CD14-positive monocyte (primary cell): ENCODE results near the gene NUPR1. TPM values are rescaled to one million over a fixed set of nuclear protein-coding genes. Genes with fewer than 3 reads are reported as not detected.

Experiments used
- DNase-seq, 3 donors: peaks; one replicate each; pipeline ENCODE4 v3.0.0-alpha.2; 2011 to 2022
- H2AFZ ChIP-seq: 2 replicates; pipeline ENCODE4 v1.6.0; 2012; ENCODE audit warnings: mild to moderate bottlenecking, low read depth, low read length, inconsistent platforms; ENCODE audit not compliant: insufficient read depth, poor library complexity, severe bottlenecking
- H3K27ac ChIP-seq, 2 donors: 1 replicate in 1 of 2; 2 replicates in 1 of 2; pipeline ENCODE4 v1.5.1; 2012 to 2013; ENCODE audit warnings: low read length in 2 of 2, control low read depth in 1 of 2, inconsistent platforms in 1 of 2, low read depth in 1 of 2, mild to moderate bottlenecking in 1 of 2
- H3K27me3 ChIP-seq, 2 donors: one replicate each; pipeline versions ENCODE4 v1.6.0 to v1.6.1; 2011 to 2013; ENCODE audit warnings: low read length in 2 of 2; ENCODE audit not compliant: control insufficient read depth in 2 of 2, insufficient read depth in 2 of 2
- H3K36me3 ChIP-seq, 2 donors: replicated peaks in 1 of 2; 1 replicate in 1 of 2; 2 replicates in 1 of 2; pipeline versions ENCODE4 v1.5.1 to v1.6.1; 2012 to 2013; ENCODE audit warnings: low read length in 2 of 2, control low read depth in 1 of 2, inconsistent platforms in 1 of 2, mild to moderate bottlenecking in 1 of 2; ENCODE audit not compliant: insufficient read depth in 2 of 2, control insufficient read depth in 1 of 2
- H3K4me1 ChIP-seq, 2 donors: 1 replicate in 1 of 2; 2 replicates in 1 of 2; pipeline versions ENCODE4 v1.5.1 to v1.6.1; 2012 to 2013; ENCODE audit warnings: low read length in 2 of 2, control low read depth in 1 of 2, inconsistent platforms in 1 of 2, mild to moderate bottlenecking in 1 of 2, moderate library complexity in 1 of 2; ENCODE audit not compliant: insufficient read depth in 2 of 2, control insufficient read depth in 1 of 2
- H3K4me2 ChIP-seq: replicated peaks from 2 replicates; pipeline ENCODE3; 2012; ENCODE audit warnings: low read length, moderate library complexity, mild to moderate bottlenecking; ENCODE audit not compliant: poor library complexity, severe bottlenecking; ENCODE audit errors: extremely low read depth
- H3K4me3 ChIP-seq, 3 experiments: fragments of 200-600 bp in 1 of 3; sonication (generic) in 1 of 3; replicated peaks in 1 of 3; 1 replicate in 2 of 3; 2 replicates in 1 of 3; pipeline ENCODE4 v1.5.1; 2011 to 2013; ENCODE audit warnings: low read length in 3 of 3, mild to moderate bottlenecking in 3 of 3, control low read depth in 2 of 3, low read depth in 2 of 3, inconsistent platforms in 1 of 3, moderate library complexity in 1 of 3
- H3K79me2 ChIP-seq: 2 replicates; pipeline ENCODE4 v1.6.0; 2012; ENCODE audit warnings: mild to moderate bottlenecking, control low read depth, inconsistent platforms, low read length, moderate library complexity; ENCODE audit not compliant: insufficient read depth
- H3K9ac ChIP-seq: 2 replicates; pipeline ENCODE4 v1.6.0; 2017; ENCODE audit warnings: low read length, mild to moderate bottlenecking; ENCODE audit not compliant: insufficient read depth, poor library complexity, severe bottlenecking
- H3K9me3 ChIP-seq, 2 donors: replicated peaks in 1 of 2; 1 replicate in 1 of 2; 2 replicates in 1 of 2; pipeline versions ENCODE4 v1.5.1 to v1.6.1; 2012 to 2013; ENCODE audit warnings: low read length in 2 of 2, control low read depth in 1 of 2; ENCODE audit not compliant: control insufficient read depth in 1 of 2, insufficient read depth in 1 of 2
- H4K20me1 ChIP-seq: 2 replicates; pipeline ENCODE4 v1.6.0; 2012; ENCODE audit warnings: mild to moderate bottlenecking, low read length, control low read depth, moderate library complexity; ENCODE audit not compliant: insufficient read depth
- H3K27ac Mint-ChIP-seq, 7 donors: one replicate each; pipeline ENCODE4 v1.8.0; 2020; ENCODE audit warnings: mild to moderate bottlenecking in 7 of 7, mixed read lengths in 7 of 7, moderate library complexity in 6 of 7, inconsistent platforms in 2 of 7
- H3K27me3 Mint-ChIP-seq, 3 donors: one replicate each; pipeline ENCODE4 v1.8.0; 2021 to 2022; ENCODE audit warnings: low read depth in 3 of 3, mild to moderate bottlenecking in 3 of 3, mixed read lengths in 3 of 3, moderate library complexity in 3 of 3, inconsistent platforms in 1 of 3
- H3K36me3 Mint-ChIP-seq, 2 donors: one replicate each; pipeline ENCODE4 v1.8.0; 2020; ENCODE audit warnings: mixed read lengths in 2 of 2, inconsistent platforms in 1 of 2, mild to moderate bottlenecking in 1 of 2
- H3K4me1 Mint-ChIP-seq: one replicate; pipeline ENCODE4 v1.8.0; 2020; ENCODE audit warnings: mild to moderate bottlenecking, mixed read lengths
- H3K4me3 Mint-ChIP-seq, 2 donors: one replicate each; pipeline ENCODE4 v1.8.0; 2020; ENCODE audit warnings: mild to moderate bottlenecking in 2 of 2, mixed read lengths in 2 of 2, moderate library complexity in 1 of 2
- H3K9me3 Mint-ChIP-seq, 7 donors: one replicate each; pipeline ENCODE4 v1.8.0; 2020 to 2022; ENCODE audit warnings: mixed read lengths in 7 of 7, mild to moderate bottlenecking in 6 of 7, moderate library complexity in 6 of 7, inconsistent platforms in 2 of 7
- CTCF ChIP-seq: fragments of 200-600 bp; IDR thresholded peaks from one replicate; pipeline ENCODE4 v1.8.0; 2022; ENCODE audit warnings: antibody characterized with exemption, mild to moderate bottlenecking
- WGBS: methylation state at CpG from one replicate; pipeline ENCODE4 v1.1.5; 2013; ENCODE audit warnings: missing lambda C conversion rate; ENCODE audit not compliant: insufficient coverage; 5-methylcytosine and 5-hydroxymethylcytosine counted together
- intact Hi-C, 2 donors: fragments of 100-400 bp; cut with micrococcal nuclease; formaldehyde crosslinking; loops; one replicate each; pipeline versions ENCODE4 v1.15.0 to v1.15.1; 2023
- polyA plus RNA-seq, 3 donors: library from polyadenylated mRNA; depleted of rRNA in 1 of 3; unstranded in 2 of 3; stranded (reverse) in 1 of 3; fragments of 300-500 nt in 2 of 3; fragments of >200 nt in 1 of 3; fragmentation: Illumina TruSeq in 2 of 3; gene quantifications; 1 replicate in 2 of 3; 2 replicates in 1 of 3; pipeline ENCODE4 v1.2.3, GENCODE V29; 2012 to 2021

Gene NUPR1
- polyA plus RNA-seq, 3 donors, result 0.01 to 1.9 TPM; not detected in 1

- Mint-ChIP-seq H3K27ac (peak overlapping the region in 3 of 7 donors; percentile 6 to 72 (median 62)), H3K4me1 (peaks cover 23% of the 10 kb centered on the region), H3K4me3 (no peak overlapping the region)
Measured at GRCh38 chr16:28520672-28521071, 18.1 kb downstream of the NUPR1 start.

GRCh38 chr16:28514246-28514645 is 24.5 kb downstream of the NUPR1 start:
- H3K27me3 Mint-ChIP-seq, result peaks cover 0 to 4% (median 0%) of the 10 kb centered on the region in 3 donors
- no peaks in the 10 kb centered on the region for H3K36me3 Mint-ChIP-seq
- H3K4me3 Mint-ChIP-seq, result no peak overlapping the region
- Histone ChIP-seq H3K4me1 (peaks cover 0 to 7% of the 10 kb centered on the region in 2 donors), H3K36me3 (no peaks in the 10 kb centered on the region), H3K9ac (no peak overlapping the region), H2AFZ (no peak overlapping the region), H3K79me2 (no peaks in the 10 kb centered on the region), H4K20me1 (no peaks in the 10 kb centered on the region), H3K27me3 (no peaks in the 10 kb centered on the region), H3K4me3 (no peak overlapping the region), H3K4me2 (no peak overlapping the region), H3K27ac (no peak overlapping the region), H3K9me3 (no peaks in the 10 kb centered on the region)
- DNase-seq, result no peak
- peaks cover 7% of the 10 kb centered on the region for H3K4me1 Mint-ChIP-seq
- intact Hi-C loops, result no loop called here
- TF ChIP-seq CTCF, result no peak
- H3K27ac Mint-ChIP-seq, result no peak overlapping the region
- no peaks in the 10 kb centered on the region for H3K9me3 Mint-ChIP-seq
- 98% methylated on average over 7 of the region's 7 CpGs for WGBS

More at GRCh38 chr16:28520672-28521071, 18.1 kb downstream of the NUPR1 start:
- no peak overlapping the region for H3K27ac ChIP-seq
- Mint-ChIP-seq H3K36me3 (no peaks in the 10 kb centered on the region), H3K27me3 (peaks cover 0 to 8% (median 0%) of the 10 kb centered on the region in 3 donors), H3K9me3 (no peaks in the 10 kb centered on the region)
- no peak overlapping the region for H3K4me3 ChIP-seq
- no peaks in the 10 kb centered on the region for H3K36me3 ChIP-seq
- intact Hi-C loops, result no loop called here
- DNase-seq, result no peak
- 85% methylated on average over 3 of the region's 7 CpGs for WGBS
- H3K9me3 ChIP-seq, result no peaks in the 10 kb centered on the region
- H3K27me3 ChIP-seq, result no peaks in the 10 kb centered on the region
- H3K4me2 ChIP-seq, result no peak overlapping the region
- no peak for TF ChIP-seq CTCF
- no peak overlapping the region for H2AFZ ChIP-seq
- no peaks in the 10 kb centered on the region for H3K79me2 ChIP-seq
- H3K9ac ChIP-seq, result no peak overlapping the region
- peaks cover 14% of the 10 kb centered on the region in 2 donors for H3K4me1 ChIP-seq
- no peaks in the 10 kb centered on the region for H4K20me1 ChIP-seq
